Measurements from ENCODE around the gene CCNJ. TPM values are rescaled to one million over a fixed set of nuclear protein-coding genes. Genes with fewer than 3 reads are reported as not detected.
"Not testable (repeated sequence)": the region's sequence is repeated elsewhere in the genome, so short reads cannot be mapped to it uniquely, and the experiment has no call there.

Gene CCNJ, protein sequence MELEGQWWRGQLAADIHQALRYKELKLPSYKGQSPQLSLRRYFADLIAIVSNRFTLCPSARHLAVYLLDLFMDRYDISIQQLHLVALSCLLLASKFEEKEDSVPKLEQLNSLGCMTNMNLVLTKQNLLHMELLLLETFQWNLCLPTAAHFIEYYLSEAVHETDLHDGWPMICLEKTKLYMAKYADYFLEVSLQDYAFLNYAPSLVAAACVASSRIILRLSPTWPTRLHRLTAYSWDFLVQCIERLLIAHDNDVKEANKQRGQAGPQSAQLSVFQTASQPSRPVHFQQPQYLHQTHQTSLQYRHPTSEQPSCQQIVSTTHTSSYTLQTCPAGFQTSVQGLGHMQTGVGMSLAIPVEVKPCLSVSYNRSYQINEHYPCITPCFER
- 11.2 and 11.9 TPM in 2 replicates for total RNA-seq (2014; rRNA removed; shearing (Covaris generic))

- Histone ChIP-seq H3K4me3 (peak within 1 kb of the TSS; percentile 79), H3K27me3 (no peaks in the 10 kb centered on the region), H3K27ac (peak within 1 kb of the TSS; percentile 73), H3K4me1 (peaks cover 13% of the 10 kb centered on the region), H3K36me3 (no peaks in the 10 kb centered on the region), H3K9me3 (replicated peaks) (no peaks in the 10 kb centered on the region)
- DNase-seq = peak; percentile 78 to 82
Observed at GRCh38 chr10:96043033-96043892, at the start of gene CCNJ. TSS of gene CCNJ (plus strand) at chr10:96043583. CDS start at chr10:96044394, 811 bp downstream.

- not testable (repeated sequence) for DNase-seq; H3K27me3 ChIP-seq; H3K27ac ChIP-seq; H3K36me3 ChIP-seq; H3K9me3 ChIP-seq (replicated peaks); H3K4me1 ChIP-seq; H3K4me3 ChIP-seq
Observed at GRCh38 chr10:95994376-95994775, 49.0 kb upstream of the CCNJ start.

- Histone ChIP-seq H3K4me3 (no peak overlapping the region), H3K27me3 (no peaks in the 10 kb centered on the region), H3K36me3 (no peaks in the 10 kb centered on the region), H3K9me3 (replicated peaks) (no peaks in the 10 kb centered on the region), H3K27ac (no peak overlapping the region), H3K4me1 (no peaks in the 10 kb centered on the region)
- DNase-seq = peak in 1 of 2 experiments; percentile 4
Observed at GRCh38 chr10:95998255-95998784, 45.1 kb upstream of the CCNJ start.

DNA sequence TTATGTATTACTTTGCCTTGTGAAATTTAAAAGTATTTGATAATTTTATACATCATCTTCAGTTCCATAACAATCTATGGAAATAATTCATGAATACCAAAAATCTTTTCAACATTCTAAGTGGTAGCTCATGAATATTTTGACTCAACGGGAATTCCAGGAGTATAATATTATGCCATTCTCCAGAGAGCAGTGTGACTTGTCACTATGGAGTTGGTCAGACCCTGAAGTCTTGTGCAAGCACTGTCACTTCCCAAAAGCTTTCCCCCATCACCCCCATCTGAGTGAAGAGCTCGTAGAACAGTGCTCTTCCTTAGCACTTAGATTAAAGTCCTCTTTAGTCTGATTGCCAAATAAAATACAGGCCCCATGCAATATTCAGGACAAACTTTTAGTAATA lies 29.4 kb upstream of the CCNJ start:
- Histone ChIP-seq H3K4me1 (no peaks in the 10 kb centered on the region), H3K36me3 (no peaks in the 10 kb centered on the region), H3K27ac (no peak overlapping the region), H3K4me3 (no peak overlapping the region), H3K27me3 (no peaks in the 10 kb centered on the region), H3K9me3 (replicated peaks) (no peaks in the 10 kb centered on the region)
- no peak for DNase-seq

- no peaks in the 10 kb centered on the region for H3K36me3 ChIP-seq
- H3K4me1 ChIP-seq = no peaks in the 10 kb centered on the region
- no peak overlapping the region for H3K4me3 ChIP-seq
- no peak for DNase-seq
- H3K27me3 ChIP-seq = no peaks in the 10 kb centered on the region
- no peak overlapping the region for H3K27ac ChIP-seq
- no peaks in the 10 kb centered on the region for H3K9me3 ChIP-seq (replicated peaks)
Observed at GRCh38 chr10:96014473-96015102, 28.8 kb upstream of the CCNJ start.

DNA sequence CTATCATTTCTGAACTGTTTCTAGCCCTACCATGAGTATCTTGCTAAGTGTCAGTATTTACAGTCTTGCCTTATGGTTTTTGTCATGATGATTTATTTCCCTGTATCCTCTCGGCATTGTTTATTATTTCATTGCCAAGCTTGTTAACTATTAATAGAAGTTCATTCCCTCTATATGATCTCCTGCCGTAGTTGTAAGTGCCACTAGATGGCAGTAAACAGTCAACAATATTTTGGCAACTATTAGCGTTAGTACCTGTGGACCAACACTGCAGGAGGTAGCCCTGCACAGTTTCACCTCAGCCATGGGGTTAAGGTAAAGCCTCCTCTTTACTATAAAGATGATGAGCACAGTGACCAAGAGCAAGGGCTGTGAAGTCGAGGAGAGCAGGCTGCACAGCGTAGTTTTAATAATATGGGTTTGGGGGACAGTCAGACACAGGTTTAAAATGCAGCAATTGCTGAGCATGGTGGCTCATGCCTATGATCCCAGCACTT lies 26.1 kb upstream of the CCNJ start:
- Histone ChIP-seq H3K4me1 (no peaks in the 10 kb centered on the region), H3K9me3 (replicated peaks) (no peaks in the 10 kb centered on the region), H3K27me3 (no peaks in the 10 kb centered on the region), H3K36me3 (no peaks in the 10 kb centered on the region), H3K4me3 (no peak overlapping the region), H3K27ac (no peak overlapping the region)
- DNase-seq = peak; percentile 8 to 67

DNA sequence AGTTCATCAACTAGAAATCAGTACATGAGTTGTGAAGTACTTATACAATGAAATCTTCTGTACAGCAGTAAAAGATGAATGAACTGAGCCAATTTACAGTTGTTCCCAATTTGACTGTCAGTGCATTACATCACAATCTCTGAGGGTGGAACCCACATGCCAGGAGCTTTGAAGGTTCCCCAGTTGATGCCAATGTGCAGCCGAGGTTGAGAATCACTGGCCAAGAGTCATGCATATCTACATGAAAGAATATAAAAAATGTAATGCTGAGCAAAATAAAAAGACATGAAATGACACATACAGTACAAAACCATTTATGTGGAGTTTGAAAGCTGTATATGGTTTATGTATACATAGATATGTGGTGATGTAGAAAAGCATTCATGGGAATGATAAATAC lies 22.1 kb upstream of the CCNJ start:
- Histone ChIP-seq H3K4me3 (no peak overlapping the region), H3K27ac (no peak overlapping the region), H3K36me3 (no peaks in the 10 kb centered on the region), H3K4me1 (no peaks in the 10 kb centered on the region), H3K9me3 (replicated peaks) (no peaks in the 10 kb centered on the region), H3K27me3 (no peaks in the 10 kb centered on the region)
- no peak for DNase-seq

GRCh38 chr10:96022739-96023138 lies 20.6 kb upstream of the CCNJ start:
- no peak overlapping the region for H3K27ac ChIP-seq

DNA sequence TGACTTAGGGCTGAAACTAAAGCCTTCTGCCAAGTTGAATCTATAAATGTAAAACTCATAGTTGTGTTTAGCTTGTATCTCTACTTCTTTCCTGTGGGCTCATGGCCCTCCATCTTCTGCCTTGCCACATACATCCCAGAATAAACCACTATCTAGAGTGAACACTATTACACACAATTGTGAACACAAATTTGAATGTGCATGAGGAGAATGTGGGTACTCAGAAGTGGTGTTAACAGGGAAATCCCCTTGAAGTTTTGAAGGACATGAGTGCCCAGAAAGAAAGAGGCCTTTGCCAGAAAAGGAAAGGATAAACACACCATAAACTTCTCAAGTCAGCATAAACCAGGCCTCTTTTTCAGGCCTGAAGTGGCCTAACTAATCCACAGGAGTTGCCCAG lies 20.2 kb upstream of the CCNJ start:
- no peaks in the 10 kb centered on the region for H3K36me3 ChIP-seq
- H3K4me3 ChIP-seq = no peak overlapping the region
- H3K9me3 ChIP-seq (replicated peaks) = no peaks in the 10 kb centered on the region
- no peaks in the 10 kb centered on the region for H3K4me1 ChIP-seq
- H3K27ac ChIP-seq = no peak overlapping the region
- DNase-seq = no peak
- no peaks in the 10 kb centered on the region for H3K27me3 ChIP-seq

More at GRCh38 chr10:96022739-96023138, 20.6 kb upstream of the CCNJ start:
- H3K4me1 ChIP-seq = no peaks in the 10 kb centered on the region
- H3K27me3 ChIP-seq = no peaks in the 10 kb centered on the region
- H3K9me3 ChIP-seq (replicated peaks) = no peaks in the 10 kb centered on the region
- no peak for DNase-seq
- no peak overlapping the region for H3K4me3 ChIP-seq
- no peaks in the 10 kb centered on the region for H3K36me3 ChIP-seq

DNA sequence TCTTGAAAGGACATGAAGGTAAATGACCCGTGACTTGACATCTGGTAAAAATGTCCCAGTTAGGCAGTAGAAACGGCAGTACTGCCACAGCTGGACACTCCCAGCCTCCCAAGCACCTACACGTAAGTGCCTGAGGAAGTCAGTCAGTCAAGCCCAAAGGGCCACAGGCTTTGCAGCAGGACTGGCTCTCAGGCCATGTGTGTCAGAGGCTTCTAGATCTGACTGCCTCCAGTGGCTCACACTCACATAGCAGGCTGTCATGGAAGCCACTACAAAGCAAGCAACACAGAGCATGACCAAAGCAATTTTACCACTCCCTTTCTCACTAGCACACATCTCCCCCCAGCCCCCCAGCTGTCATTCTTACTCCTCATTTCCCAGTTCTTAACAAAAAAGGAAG lies 17.8 kb upstream of the CCNJ start:
- no peak overlapping the region for H3K4me3 ChIP-seq
- no peak overlapping the region for H3K27ac ChIP-seq
- H3K9me3 ChIP-seq (replicated peaks) = no peaks in the 10 kb centered on the region
- no peaks in the 10 kb centered on the region for H3K36me3 ChIP-seq
- peak in 1 of 2 experiments; percentile 20 for DNase-seq
- H3K27me3 ChIP-seq = no peaks in the 10 kb centered on the region
- H3K4me1 ChIP-seq = no peaks in the 10 kb centered on the region

- no peak for DNase-seq
Observed at GRCh38 chr10:96034625-96035024, 8.8 kb upstream of the CCNJ start.

DNA sequence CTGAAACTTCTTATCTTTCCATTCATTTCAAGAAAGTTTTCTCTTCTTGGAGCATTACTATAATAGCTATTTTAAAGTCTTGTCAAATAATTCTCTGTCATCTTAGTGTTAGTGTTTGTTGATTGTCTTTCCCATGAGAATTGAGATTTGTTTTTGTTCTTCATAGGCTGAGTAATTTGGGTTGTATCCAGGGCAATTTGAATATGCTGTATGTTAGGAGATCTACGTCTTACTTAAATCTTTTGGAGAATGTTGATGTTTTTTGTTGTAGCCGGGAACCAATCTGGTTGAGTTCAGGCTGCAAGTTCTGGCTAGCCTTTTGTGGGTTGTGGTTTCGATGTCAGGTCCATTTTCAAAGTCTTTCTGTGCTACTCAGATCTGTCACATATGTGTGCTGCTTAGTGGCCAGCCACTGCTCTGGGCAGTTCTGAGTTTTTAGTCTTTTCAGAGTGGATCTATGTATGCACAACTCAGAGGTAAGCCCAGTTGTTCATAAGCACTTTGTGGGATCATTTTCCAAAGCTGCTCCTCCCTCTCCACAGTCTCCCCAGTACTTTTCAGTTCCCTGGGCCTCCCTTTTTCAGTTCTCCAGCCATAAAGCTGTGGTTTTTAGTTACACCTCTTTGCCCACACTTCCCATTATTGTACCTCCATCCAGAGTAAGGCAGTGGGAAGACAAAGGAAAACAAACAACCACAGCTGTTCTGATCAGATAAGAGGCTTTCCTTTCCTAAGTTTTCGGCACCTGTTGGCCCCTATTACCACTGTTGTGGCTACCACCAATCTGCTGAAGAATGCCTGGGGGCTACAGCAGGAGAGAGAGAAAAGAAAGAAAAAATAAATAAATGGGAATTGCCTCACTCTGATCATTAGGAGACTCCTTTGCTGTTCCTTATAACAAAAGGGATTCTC lies 4.7 kb upstream of the CCNJ start:
- Histone ChIP-seq H3K4me1 (peaks cover 14% of the 10 kb centered on the region), H3K27me3 (no peaks in the 10 kb centered on the region), H3K36me3 (no peaks in the 10 kb centered on the region), H3K4me3 (no peak overlapping the region), H3K9me3 (replicated peaks) (no peaks in the 10 kb centered on the region), H3K27ac (peak overlapping the region; percentile 30)
- DNase-seq = peak; percentile 71 to 85

More at GRCh38 chr10:96034625-96035024, 8.8 kb upstream of the CCNJ start:
- Histone ChIP-seq H3K36me3 (no peaks in the 10 kb centered on the region), H3K27me3 (no peaks in the 10 kb centered on the region), H3K4me3 (no peak overlapping the region), H3K27ac (no peak overlapping the region), H3K9me3 (replicated peaks) (no peaks in the 10 kb centered on the region), H3K4me1 (peaks cover 14% of the 10 kb centered on the region)

DNA sequence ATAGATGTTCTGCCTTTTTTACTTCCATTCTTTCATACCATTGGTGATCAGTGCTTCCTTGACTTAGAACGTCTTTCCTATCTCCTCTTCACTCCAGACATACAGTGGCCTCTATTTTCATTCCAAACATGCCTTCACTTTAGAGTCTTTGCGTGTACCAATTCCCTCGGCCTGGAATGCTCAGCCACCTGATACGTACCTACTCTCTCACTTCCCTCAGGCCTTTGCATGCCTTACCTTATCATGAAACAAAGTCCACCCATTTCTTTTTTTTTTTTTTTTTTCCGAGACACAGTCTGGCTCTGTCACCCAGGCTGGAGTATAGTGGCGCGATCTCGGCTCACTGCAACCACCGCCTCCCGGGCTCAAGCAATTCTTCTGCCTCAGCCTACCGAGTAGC lies 2.2 kb upstream of the CCNJ start:
- Histone ChIP-seq H3K27ac (no peak overlapping the region), H3K27me3 (no peaks in the 10 kb centered on the region), H3K36me3 (no peaks in the 10 kb centered on the region), H3K9me3 (replicated peaks) (no peaks in the 10 kb centered on the region), H3K4me3 (no peak overlapping the region), H3K4me1 (peaks cover 14% of the 10 kb centered on the region)
- DNase-seq = no peak
